Panc1 (cell line): ENCODE measurements around the gene YBX1.

ENCODE experiments used
- CTCF ChIP-seq: fragments of 450-650 bp; IDR thresholded peaks from 2 replicates; pipeline ENCODE4 v1.5.1; 2017; ENCODE audit warnings: mild to moderate bottlenecking
- POLR2AphosphoS5 ChIP-seq: IDR thresholded peaks from 2 replicates; pipeline ENCODE4 v1.6.1; 2012; ENCODE audit warnings: mild to moderate bottlenecking, low read depth, low read length, moderate library complexity

DNA sequence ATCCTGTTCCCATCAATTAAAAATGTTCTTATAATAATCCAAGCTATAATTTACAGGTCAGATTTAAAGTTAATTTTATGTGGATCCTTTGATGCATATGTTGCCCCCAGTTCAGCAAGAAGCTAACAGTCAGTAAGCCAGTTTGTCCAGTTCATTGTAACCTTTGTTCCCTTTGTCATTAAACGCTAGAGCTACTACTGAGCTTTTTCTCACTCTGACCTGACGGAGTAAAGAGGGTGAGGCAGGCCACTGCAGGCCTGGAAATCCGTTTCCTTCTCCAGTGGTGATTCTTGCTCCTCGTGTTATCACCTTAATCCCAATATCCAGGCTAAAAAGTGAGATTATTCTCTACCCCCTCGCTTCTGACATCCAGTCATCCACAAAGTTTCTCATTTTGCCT, 10.2 kb downstream of the YBX1 start:
- no peak for TF ChIP-seq CTCF
- TF ChIP-seq POLR2AphosphoS5 = no peak
